Hepatocyte (in vitro differentiated cells): Measurements from ENCODE around the gene SESN1. TPM values are rescaled to one million over a fixed set of nuclear protein-coding genes. Genes with fewer than 3 reads are reported as not detected.
"Not testable (repeated sequence)": the region's sequence is repeated elsewhere in the genome, so short reads cannot be mapped to it uniquely, and the experiment has no call there.

Experiments used
- DNase-seq: peaks from one replicate; pipeline ENCODE4 v3.0.0-alpha.2; 2016; ENCODE audit warnings: low spot score
- H2AFZ ChIP-seq: fragments of 200-600 bp; sonication (generic); 2 replicates; pipeline ENCODE4 v1.6.0; 2016; ENCODE audit warnings: antibody characterized with exemption, mild to moderate bottlenecking
- H3K27ac ChIP-seq: fragments of 200-600 bp; sonication (generic); 2 replicates; pipeline ENCODE4 v1.5.1; 2016; ENCODE audit warnings: mild to moderate bottlenecking
- H3K27me3 ChIP-seq: fragments of 200-600 bp; sonication (generic); 2 replicates; pipeline ENCODE4 v1.6.1; 2016
- H3K36me3 ChIP-seq: fragments of 200-600 bp; sonication (generic); replicated peaks from 2 replicates; pipeline ENCODE4 v1.5.1; 2016; ENCODE audit warnings: low read depth; ENCODE audit not compliant: insufficient read depth
- H3K4me1 ChIP-seq: fragments of 200-600 bp; sonication (generic); 2 replicates; pipeline ENCODE4 v1.5.1; 2016; ENCODE audit warnings: mild to moderate bottlenecking, moderate library complexity; ENCODE audit not compliant: insufficient read depth
- H3K4me2 ChIP-seq: fragments of 200-600 bp; sonication (generic); 2 replicates; pipeline ENCODE4 v1.6.0; 2016
- H3K4me3 ChIP-seq: fragments of 200-600 bp; sonication (generic); 2 replicates; pipeline ENCODE4 v1.5.1; 2016; ENCODE audit warnings: mild to moderate bottlenecking
- H3K79me2 ChIP-seq: fragments of 200-600 bp; sonication (generic); 2 replicates; pipeline ENCODE4 v1.6.0; 2017; ENCODE audit warnings: mild to moderate bottlenecking
- H3K9me2 ChIP-seq: fragments of 200-600 bp; sonication (generic); replicated peaks from 2 replicates; pipeline ENCODE4 v1.6.0; 2017; ENCODE audit warnings: mild to moderate bottlenecking; ENCODE audit not compliant: insufficient read depth
- H3K9me3 ChIP-seq: fragments of 200-600 bp; sonication (generic); 2 replicates; pipeline ENCODE4 v1.5.1; 2016; ENCODE audit warnings: low read depth, mild to moderate bottlenecking
- H4K20me1 ChIP-seq: fragments of 200-600 bp; sonication (generic); 2 replicates; pipeline ENCODE4 v1.6.0; 2016; ENCODE audit warnings: mild to moderate bottlenecking; ENCODE audit not compliant: insufficient read depth, poor library complexity, severe bottlenecking
- CTCF ChIP-seq: fragments of 200-600 bp; sonication (generic); IDR thresholded peaks from 2 replicates; pipeline ENCODE4 v1.5.1; 2016; ENCODE audit warnings: antibody characterized with exemption, mild to moderate bottlenecking; ENCODE audit not compliant: poor library complexity
- EZH2 ChIP-seq: fragments of 200-600 bp; sonication (generic); IDR thresholded peaks from 2 replicates; pipeline ENCODE4 v1.6.1; 2016; ENCODE audit warnings: antibody characterized with exemption, mild to moderate bottlenecking, borderline replicate concordance
- EZH2phosphoT487 ChIP-seq: fragments of 200-600 bp; sonication (generic); IDR thresholded peaks from one replicate; pipeline ENCODE4 v1.6.1; 2018; ENCODE audit warnings: antibody characterized with exemption, mild to moderate bottlenecking, low read depth, moderate library complexity; ENCODE audit not compliant: unreplicated experiment, severe bottlenecking
- WGBS: methylation state at CpG from one replicate; pipeline ENCODE4 v1.1.6; 2016; ENCODE audit warnings: low lambda C conversion rate; ENCODE audit errors: missing lambda C conversion rate; 5-methylcytosine and 5-hydroxymethylcytosine counted together
- polyA plus RNA-seq: library from polyadenylated mRNA; unstranded; fragments of >200 nt; fragmentation: Nextera tagmentation; extraction: Ambion mirVana; gene quantifications from 2 replicates; pipeline ENCODE4 v1.2.1, GENCODE V29; 2016
- total RNA-seq: library from RNA; depleted of rRNA; stranded (reverse); fragments of >200 nt; gene quantifications from 2 replicates; pipeline ENCODE4 v1.2.3, GENCODE V29; 2014

Gene SESN1
- total and polyA plus RNA-seq, 2 experiments from 2014 or later: 29.1 to 59.1 TPM

DNA sequence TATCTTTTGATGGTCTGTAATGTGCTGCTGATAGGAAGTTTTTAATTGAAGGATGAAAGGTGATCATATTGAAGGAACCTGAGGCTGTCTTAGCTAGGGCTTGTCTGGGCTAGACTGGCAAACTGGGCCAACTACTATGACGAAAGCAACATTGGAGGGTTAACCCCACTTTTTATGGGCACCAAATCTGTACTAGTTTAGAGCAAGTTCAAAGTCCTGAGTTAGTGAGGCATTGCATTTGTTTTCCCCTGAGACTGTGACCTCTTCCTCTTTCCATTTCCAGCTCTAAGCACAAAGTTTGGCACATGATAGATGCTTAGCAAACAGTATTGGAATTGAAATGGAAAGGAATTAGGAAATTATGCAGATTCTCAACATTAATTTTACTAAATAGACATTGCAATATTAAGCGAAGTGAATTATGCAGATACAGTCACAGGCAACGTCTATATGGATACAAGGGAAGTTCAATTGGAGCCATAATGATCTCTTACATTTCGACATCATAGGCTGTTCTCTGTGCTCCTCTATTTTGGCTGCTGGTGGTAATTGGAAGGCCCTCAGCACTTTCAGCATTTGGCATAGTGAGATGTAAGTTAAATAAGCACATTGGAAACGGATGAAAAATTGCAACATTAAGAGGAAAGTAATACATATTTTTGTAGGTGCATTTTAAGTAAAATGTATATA, 22.8 kb upstream of the SESN1 start:
- no peak overlapping the region for H3K27ac ChIP-seq
- no peak overlapping the region for H3K4me2 ChIP-seq
- WGBS: 84% methylated on average over 5 of the region's 5 CpGs
- no peaks in the 10 kb centered on the region for H3K27me3 ChIP-seq
- H2AFZ ChIP-seq: no peak overlapping the region
- H4K20me1 ChIP-seq: no peaks in the 10 kb centered on the region
- H3K9me3 ChIP-seq: no peaks in the 10 kb centered on the region
- TF ChIP-seq EZH2phosphoT487 (no peak), EZH2 (no peak), CTCF (no peak)
- peaks cover 13% of the 10 kb centered on the region for H3K79me2 ChIP-seq
- no peak overlapping the region for H3K4me3 ChIP-seq
- H3K4me1 ChIP-seq: peaks cover 11% of the 10 kb centered on the region
- H3K9me2 ChIP-seq: no peaks in the 10 kb centered on the region
- no peaks in the 10 kb centered on the region for H3K36me3 ChIP-seq
- no peak for DNase-seq

DNA sequence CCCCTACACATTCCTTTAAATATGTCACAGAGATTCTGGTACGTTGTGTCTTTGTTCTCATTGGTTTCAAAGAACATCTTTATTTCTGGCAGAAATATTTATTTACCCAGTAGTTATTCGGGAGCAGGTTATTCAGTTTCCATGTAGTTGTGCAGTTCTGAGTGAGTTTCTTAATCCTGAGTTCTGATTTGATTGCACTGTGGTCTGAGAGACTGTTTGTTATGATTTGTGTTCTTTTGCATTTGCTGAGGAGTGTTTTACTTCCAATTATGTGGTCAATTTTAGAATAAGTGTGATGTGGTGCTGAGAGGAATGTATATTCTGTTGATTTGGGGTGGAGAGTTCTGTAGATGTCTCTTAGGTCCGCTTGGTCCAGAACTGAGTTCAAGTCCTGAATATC, 18.0 kb upstream of the SESN1 start:
- DNase-seq, H3K4me1 ChIP-seq, H3K27ac ChIP-seq, H3K9me3 ChIP-seq, H4K20me1 ChIP-seq, H3K27me3 ChIP-seq, H3K79me2 ChIP-seq, H3K4me2 ChIP-seq, H3K4me3 ChIP-seq, H3K36me3 ChIP-seq, H2AFZ ChIP-seq, H3K9me2 ChIP-seq: not testable (repeated sequence)
- 88% methylated on average over 3 of the region's 3 CpGs for WGBS

DNA sequence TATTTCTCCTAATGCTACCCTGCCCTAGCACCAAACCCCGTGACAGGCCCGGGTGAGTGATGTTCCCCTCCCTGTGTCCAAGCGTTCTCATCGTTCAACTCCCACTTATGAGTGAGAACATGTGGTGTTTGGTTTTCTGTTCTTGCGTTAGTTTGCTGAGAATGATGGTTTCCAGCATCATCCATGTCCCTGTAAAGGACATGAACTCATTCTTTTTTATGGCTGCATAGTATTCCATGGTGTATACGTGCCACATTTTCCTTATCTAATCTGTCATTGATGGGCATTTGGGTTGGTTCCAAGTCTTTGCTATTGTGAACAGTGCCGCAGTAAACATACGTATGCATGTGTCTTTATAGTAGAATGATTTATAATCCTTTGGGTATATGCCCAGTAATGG, 15.0 kb upstream of the SESN1 start:
- H3K9me3 ChIP-seq, H2AFZ ChIP-seq, H3K27me3 ChIP-seq, H3K4me3 ChIP-seq, H3K27ac ChIP-seq, H3K4me1 ChIP-seq, H4K20me1 ChIP-seq, H3K36me3 ChIP-seq, H3K4me2 ChIP-seq, H3K9me2 ChIP-seq, DNase-seq: not testable (repeated sequence)
- H3K79me2 ChIP-seq: peaks cover 13% of the 10 kb centered on the region
- 96% methylated on average over 8 of the region's 8 CpGs for WGBS

DNA sequence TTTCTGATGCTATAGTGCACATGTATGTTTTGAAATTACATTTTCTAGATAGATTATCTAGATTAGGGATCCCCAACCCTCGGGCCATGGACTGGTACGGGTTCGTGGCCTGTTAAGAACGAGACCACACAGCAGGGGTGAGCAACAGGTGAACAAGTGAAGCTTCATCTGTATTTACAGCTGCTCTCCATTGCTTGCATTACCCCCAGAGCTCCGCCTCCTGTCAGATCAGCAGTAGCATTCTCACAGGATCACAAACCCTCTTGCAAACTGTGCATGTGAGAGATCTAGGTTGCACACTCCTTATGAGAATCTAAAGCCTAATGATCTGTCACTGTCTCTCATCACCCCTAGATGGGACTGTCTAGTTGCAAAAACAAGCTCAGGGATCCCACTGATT, 11.0 kb upstream of the SESN1 start:
- DNase-seq: no peak
- no peaks in the 10 kb centered on the region for H4K20me1 ChIP-seq
- H3K9me3 ChIP-seq: no peaks in the 10 kb centered on the region
- TF ChIP-seq EZH2phosphoT487 (no peak), CTCF (no peak), EZH2 (no peak)
- no peak overlapping the region for H3K4me3 ChIP-seq
- H3K4me2 ChIP-seq: no peak overlapping the region
- no peaks in the 10 kb centered on the region for H3K4me1 ChIP-seq
- H3K36me3 ChIP-seq: no peaks in the 10 kb centered on the region
- H3K27me3 ChIP-seq: no peaks in the 10 kb centered on the region
- H3K79me2 ChIP-seq: peaks cover 22% of the 10 kb centered on the region
- H3K9me2 ChIP-seq: no peaks in the 10 kb centered on the region
- 93% methylated on average over 5 of the region's 5 CpGs for WGBS
- H3K27ac ChIP-seq: no peak overlapping the region
- H2AFZ ChIP-seq: no peak overlapping the region
